ENCODE measurements around the gene DLL4.
"Not testable (repeated sequence)": the region's sequence is repeated elsewhere in the genome, so short reads cannot be mapped to it uniquely, and the experiment has no call there.

Gene DLL4

GRCh38 chr15:40952301-40952900, 23.3 kb downstream of the DLL4 start:
- no peak for DNase-seq (ENCODE audit: low read depth)

DNA sequence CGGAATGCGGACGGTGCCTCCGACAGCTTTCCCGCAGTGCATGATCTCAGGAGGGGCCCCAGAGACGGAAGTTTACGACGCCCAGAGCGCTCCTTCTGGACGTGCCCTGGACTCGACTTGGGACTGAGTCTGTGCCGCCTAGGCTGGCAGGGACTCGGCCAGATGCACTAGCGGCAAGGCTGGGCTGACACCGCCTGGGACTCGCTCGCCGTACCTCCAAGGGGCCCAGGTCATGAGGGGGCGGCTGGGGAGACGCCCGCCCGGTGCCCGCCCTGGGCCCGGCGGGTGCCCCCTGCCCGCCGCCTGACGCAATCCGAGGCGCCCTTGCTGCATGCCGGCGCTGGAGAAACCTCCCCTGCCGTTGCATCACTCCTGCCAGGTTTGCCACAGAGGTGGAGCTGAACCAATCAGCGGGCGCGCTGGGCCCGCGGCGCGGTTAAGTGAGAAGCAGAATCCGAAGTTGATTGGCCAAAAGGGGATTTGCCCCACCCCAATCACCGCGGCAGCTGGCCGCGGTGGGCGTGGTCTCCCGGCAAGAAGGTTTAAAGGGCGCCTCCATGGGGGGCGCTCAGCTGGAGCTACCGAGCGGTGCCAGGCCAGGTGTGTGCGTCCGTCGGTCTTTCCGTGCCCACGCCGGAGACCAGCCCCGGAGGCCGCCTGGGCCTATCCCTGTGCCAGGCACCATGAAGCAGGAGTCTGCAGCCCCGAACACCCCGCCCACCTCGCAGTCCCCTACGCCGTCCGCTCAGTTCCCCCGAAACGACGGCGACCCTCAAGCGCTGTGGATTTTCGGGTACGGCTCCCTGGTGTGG, 24.0 kb downstream of the DLL4 start, which contains the start of gene CHAC1:
Gene CHAC1 (plus strand): TSS at position 571 of the 812 bp plus-strand sequence. CDS start 113 bp downstream, at position 684.
- no peak within 1 kb of the TSS for H3K4me3 ChIP-seq (ENCODE audit: low read depth, low read length)
- peak; percentile 85 for DNase-seq (ENCODE audit: low read depth)
- TF ChIP-seq MAX (IDR thresholded peaks at IDR 0.05; ENCODE audit: low read depth, low read length) (no peak), MYC (IDR thresholded peaks at IDR 0.05; ENCODE audit: low read depth, low read length) (no peak), POLR2A (IDR thresholded peaks at IDR 0.05; ENCODE audit: extremely low read depth, insufficient read length) (no peak)
- TF ChIP-seq, protein P1, sequence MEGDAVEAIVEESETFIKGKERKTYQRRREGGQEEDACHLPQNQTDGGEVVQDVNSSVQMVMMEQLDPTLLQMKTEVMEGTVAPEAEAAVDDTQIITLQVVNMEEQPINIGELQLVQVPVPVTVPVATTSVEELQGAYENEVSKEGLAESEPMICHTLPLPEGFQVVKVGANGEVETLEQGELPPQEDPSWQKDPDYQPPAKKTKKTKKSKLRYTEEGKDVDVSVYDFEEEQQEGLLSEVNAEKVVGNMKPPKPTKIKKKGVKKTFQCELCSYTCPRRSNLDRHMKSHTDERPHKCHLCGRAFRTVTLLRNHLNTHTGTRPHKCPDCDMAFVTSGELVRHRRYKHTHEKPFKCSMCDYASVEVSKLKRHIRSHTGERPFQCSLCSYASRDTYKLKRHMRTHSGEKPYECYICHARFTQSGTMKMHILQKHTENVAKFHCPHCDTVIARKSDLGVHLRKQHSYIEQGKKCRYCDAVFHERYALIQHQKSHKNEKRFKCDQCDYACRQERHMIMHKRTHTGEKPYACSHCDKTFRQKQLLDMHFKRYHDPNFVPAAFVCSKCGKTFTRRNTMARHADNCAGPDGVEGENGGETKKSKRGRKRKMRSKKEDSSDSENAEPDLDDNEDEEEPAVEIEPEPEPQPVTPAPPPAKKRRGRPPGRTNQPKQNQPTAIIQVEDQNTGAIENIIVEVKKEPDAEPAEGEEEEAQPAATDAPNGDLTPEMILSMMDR (IDR thresholded peaks at IDR 0.05; ENCODE audit: low read depth, low read length): no peak

More at GRCh38 chr15:40952301-40952900, 23.3 kb downstream of the DLL4 start:
- no peak overlapping the region for H3K4me3 ChIP-seq (ENCODE audit: low read depth, low read length)
- TF ChIP-seq MYC (IDR thresholded peaks at IDR 0.05; ENCODE audit: low read depth, low read length) (no peak), MAX (IDR thresholded peaks at IDR 0.05; ENCODE audit: low read depth, low read length) (no peak), POLR2A (IDR thresholded peaks at IDR 0.05; ENCODE audit: extremely low read depth, insufficient read length) (no peak)
- TF ChIP-seq, protein P1 (IDR thresholded peaks at IDR 0.05; ENCODE audit: low read depth, low read length): no peak

DNA sequence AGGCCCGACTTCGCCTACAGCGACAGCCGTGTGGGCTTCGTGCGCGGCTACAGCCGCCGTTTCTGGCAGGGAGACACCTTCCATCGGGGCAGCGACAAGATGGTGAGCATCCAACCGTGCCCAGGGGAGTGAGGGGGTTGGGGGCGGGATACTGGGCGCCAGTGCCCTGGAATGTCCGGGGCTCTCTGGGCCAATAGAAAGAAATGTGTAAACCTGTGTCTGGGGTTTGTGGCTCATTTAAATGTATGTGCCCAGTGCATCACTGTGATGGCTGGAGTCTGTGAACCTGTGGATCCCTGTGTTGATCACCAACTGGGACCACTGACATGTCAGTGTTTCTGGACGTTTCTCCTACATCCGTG, 24.6 kb downstream of the DLL4 start:
- H3K4me3 ChIP-seq (ENCODE audit: low read depth, low read length): no peak overlapping the region
- no peak for DNase-seq (ENCODE audit: low read depth)
- TF ChIP-seq POLR2A (IDR thresholded peaks at IDR 0.05; ENCODE audit: extremely low read depth, insufficient read length) (no peak), MYC (IDR thresholded peaks at IDR 0.05; ENCODE audit: low read depth, low read length) (no peak), MAX (IDR thresholded peaks at IDR 0.05; ENCODE audit: low read depth, low read length) (no peak)
- TF ChIP-seq, protein P1 (IDR thresholded peaks at IDR 0.05; ENCODE audit: low read depth, low read length): no peak

DNA sequence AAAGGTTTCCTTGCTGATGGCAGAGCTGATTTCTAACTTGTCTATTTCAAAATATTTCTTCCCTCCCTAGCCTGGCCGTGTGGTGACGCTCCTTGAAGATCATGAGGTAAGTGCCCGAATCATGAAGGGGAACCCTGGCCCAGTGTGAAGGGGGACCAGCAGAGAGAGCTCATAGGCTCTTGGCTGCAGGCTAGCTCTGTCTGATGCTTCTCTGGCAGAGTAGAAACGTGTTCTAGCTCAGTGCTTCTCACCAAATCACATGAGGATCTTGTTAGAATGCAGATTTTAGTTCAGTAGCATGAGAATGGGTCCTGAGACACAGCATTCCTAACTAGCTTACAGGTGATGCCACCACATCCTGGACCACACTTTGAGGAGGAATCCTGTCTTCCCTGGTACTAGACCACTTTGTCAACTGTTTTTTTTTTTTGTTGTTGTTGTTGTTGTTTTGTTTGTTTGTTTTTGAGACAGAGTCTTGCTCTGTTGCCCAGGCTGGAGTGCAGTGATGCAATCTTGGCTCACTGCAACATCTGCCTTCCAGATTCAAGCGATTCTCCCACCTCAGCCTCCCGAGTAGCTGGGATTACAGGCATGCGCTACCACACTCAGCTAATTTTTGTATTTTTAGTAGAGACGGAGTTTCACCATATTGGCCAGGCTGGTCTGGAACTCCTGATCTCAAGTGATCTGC, 25.2 kb downstream of the DLL4 start:
- not testable (repeated sequence) for DNase-seq (ENCODE audit: low read depth); H3K4me3 ChIP-seq (ENCODE audit: low read depth, low read length)

GRCh38 chr15:40955141-40955903, 26.2 kb downstream of the DLL4 start:
- TF ChIP-seq, protein P1 (IDR thresholded peaks at IDR 0.05; ENCODE audit: low read depth, low read length): no peak
- TF ChIP-seq POLR2A (IDR thresholded peaks at IDR 0.05; ENCODE audit: extremely low read depth, insufficient read length) (no peak), MYC (IDR thresholded peaks at IDR 0.05; ENCODE audit: low read depth, low read length) (no peak), MAX (IDR thresholded peaks at IDR 0.05; ENCODE audit: low read depth, low read length) (no peak)
- no peak for DNase-seq (ENCODE audit: low read depth)
- no peak overlapping the region for H3K4me3 ChIP-seq (ENCODE audit: low read depth, low read length)
